NCI-H1694 treated with DMSO at 0.1 percent for 48 hours (cell line): ENCODE data around the gene CDC42SE2.
"Not testable (repeated sequence)": the region's sequence is repeated elsewhere in the genome, so short reads cannot be mapped to it uniquely, and the experiment has no call there.

Experiments used
- DNase-seq: peaks from one replicate; lab custom pipeline; 2025; lab: John Stamatoyannopoulos, UW

CDC42SE2 gene

GRCh38 chr5:131277875-131278740, 14.3 kb downstream of the CDC42SE2 start:
- no peak for DNase-seq

- DNase-seq: not testable (repeated sequence)
These were observed 14.9 kb downstream of the CDC42SE2 start for GRCh38 chr5:131278741-131279124.

GRCh38 chr5:131279204-131279603, 15.4 kb downstream of the CDC42SE2 start:
- DNase-seq: no peak

GRCh38 chr5:131280417-131280816, 16.6 kb downstream of the CDC42SE2 start:
- DNase-seq: no peak

- DNase-seq: no peak
These were observed 17.4 kb downstream of the CDC42SE2 start for GRCh38 chr5:131281133-131281867.

GRCh38 chr5:131281868-131282234, 18.0 kb downstream of the CDC42SE2 start:
- DNase-seq: no peak

GRCh38 chr5:131282235-131282634, 18.4 kb downstream of the CDC42SE2 start:
- no peak for DNase-seq

- DNase-seq: no peak
These were observed 22.0 kb downstream of the CDC42SE2 start for GRCh38 chr5:131285703-131286399.

- DNase-seq: no peak
These were observed 22.5 kb downstream of the CDC42SE2 start for GRCh38 chr5:131286400-131286715.

- DNase-seq: no peak
These were observed 24.5 kb downstream of the CDC42SE2 start for GRCh38 chr5:131288328-131288727.

- no peak for DNase-seq
These were observed 25.9 kb downstream of the CDC42SE2 start for GRCh38 chr5:131289738-131290137.

GRCh38 chr5:131296213-131296672, 32.4 kb downstream of the CDC42SE2 start:
- no peak for DNase-seq

GRCh38 chr5:131297886-131298285, 34.0 kb downstream of the CDC42SE2 start:
- no peak for DNase-seq

- no peak for DNase-seq
These were observed 35.6 kb downstream of the CDC42SE2 start for GRCh38 chr5:131299465-131299864.

- no peak for DNase-seq
These were observed 38.7 kb downstream of the CDC42SE2 start for GRCh38 chr5:131302506-131302905.

- no peak for DNase-seq
These were observed 39.7 kb downstream of the CDC42SE2 start for GRCh38 chr5:131303537-131303936.

GRCh38 chr5:131304414-131304813, 40.6 kb downstream of the CDC42SE2 start:
- no peak for DNase-seq

- DNase-seq: no peak
These were observed 41.4 kb downstream of the CDC42SE2 start for GRCh38 chr5:131305138-131305689.

- DNase-seq: no peak
These were observed 42.1 kb downstream of the CDC42SE2 start for GRCh38 chr5:131305906-131306305.

- DNase-seq: not testable (repeated sequence)
These were observed 48.5 kb downstream of the CDC42SE2 start for GRCh38 chr5:131312235-131312772.

GRCh38 chr5:131316026-131316425, 52.2 kb downstream of the CDC42SE2 start:
- DNase-seq: no peak

- no peak for DNase-seq
These were observed 53.0 kb downstream of the CDC42SE2 start for GRCh38 chr5:131316822-131317221.
